GM19099 (cell line): ENCODE measurements around the gene CARD18.

ENCODE experiments used
- POLR2A ChIP-seq: IDR thresholded peaks from 3 replicates; pipeline ENCODE4 v1.6.1; 2011; ENCODE audit warnings: low read depth; ENCODE audit not compliant: insufficient read length; ENCODE audit errors: extremely low read depth

The CARD18 gene

DNA sequence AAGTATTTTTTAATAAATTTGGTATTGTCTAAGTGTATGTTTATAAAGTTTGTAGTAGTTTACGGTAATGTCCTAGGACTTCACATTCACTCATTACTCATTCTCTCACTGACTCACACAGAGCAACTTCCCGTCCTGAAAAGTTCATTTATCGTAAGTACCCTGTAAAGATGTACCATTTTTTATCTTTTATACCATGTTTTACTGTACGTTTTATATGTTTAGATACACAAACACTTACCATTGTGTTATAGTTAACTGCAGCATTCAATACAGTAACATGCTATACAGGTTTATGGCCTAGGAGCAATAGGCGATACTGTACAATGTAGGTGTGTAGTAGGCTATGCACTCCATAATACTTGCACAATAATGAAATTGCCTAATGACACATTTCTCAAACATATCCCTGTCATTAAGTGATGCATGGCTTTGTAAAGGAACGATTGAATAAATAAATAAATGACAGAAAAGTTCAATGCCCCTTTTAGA is 12.5 kb upstream of the CARD18 start:
- TF ChIP-seq POLR2A = no peak

DNA sequence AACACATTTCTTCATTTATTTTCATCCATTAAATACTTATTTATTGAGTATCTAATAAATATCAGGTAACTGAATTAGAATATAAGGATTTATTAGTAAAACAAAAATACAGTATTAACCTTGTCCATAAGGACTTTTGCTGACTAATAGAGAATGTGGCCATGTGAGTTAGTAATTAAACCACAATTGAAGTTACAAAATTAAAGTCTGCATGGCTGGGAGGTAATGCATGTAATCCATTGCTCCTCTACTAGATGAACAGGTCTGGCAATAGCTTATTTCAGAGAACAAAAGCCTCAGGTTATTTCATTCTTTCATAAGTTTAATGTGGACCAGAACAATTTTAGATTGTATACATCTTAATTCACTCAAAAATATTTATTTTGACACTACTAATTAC is 9.9 kb upstream of the CARD18 start:
- no peak for TF ChIP-seq POLR2A

DNA sequence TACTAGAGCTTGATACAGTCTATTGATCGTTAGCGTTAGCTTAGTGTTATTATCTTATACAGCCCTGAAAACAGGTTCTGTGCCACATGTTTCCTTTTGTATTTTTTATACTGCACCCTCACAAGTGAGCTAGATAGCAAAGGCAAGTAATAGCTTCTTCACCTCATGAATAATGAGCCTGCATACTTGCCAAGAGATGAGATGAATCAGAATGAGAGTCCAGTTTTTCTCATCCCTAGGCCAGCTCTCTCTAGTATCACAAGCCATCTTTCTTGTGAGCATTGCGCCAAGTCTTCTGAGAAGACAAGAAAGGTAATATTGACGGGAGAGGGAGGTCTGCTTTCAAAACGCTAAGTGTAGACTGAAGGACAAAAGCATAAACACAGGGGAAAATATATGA is 8.7 kb upstream of the CARD18 start:
- no peak for TF ChIP-seq POLR2A

DNA sequence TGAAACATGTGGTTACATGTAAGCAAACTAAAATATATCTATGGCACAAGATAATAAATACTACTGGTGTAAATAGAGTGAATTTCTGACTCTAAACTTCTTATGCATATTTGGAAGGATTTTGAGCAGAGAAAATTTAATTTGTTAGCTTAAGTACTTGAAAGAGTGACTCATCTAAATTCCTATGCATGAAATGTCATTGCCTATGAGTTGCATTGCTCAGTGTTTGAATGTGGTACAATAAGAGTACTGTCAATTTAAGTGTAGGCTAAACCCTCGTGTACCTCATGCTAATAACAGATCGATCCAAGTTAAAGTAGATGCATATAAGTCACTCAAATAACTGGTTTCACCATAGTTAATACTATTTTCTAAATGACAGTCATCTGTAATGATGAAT is 5.3 kb upstream of the CARD18 start:
- TF ChIP-seq POLR2A = no peak

DNA sequence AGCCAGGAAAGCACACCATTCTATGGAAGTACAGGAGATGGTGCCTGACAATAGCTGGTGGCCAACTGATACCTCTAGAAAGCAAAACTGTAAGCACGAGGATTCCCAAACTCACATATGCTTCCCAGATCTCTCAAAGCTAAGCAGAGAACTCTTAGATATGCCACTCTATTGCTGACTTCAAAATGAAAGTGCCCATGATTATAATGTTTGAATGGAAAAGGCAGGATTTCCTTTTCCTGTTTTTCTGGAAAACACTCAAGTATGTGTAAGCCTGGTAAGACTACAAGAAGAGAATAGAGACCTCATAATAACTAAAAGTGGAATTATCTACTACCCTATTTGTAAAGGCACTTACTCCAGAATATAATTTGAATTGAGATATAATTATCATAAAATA is 2.6 kb upstream of the CARD18 start:
- TF ChIP-seq POLR2A = no peak

DNA sequence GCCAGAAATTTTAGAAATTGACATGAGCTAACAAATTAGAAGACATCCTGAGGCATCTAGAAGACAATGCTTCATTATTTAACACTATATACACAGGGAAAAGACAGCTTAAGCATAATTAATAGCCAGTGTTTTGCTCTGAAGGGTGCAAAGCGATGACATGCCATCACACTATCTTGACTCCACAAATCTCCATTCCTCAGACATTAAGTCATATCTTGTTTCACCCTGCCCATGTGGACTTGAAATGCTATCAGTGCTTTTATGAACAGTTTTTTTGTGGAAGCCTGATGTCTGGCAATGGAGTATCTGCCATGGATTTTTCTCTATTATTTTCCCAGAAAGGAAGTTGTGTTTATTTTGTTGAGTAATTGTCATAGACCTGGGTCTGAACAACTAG is 2.3 kb downstream of the CARD18 start:
- TF ChIP-seq POLR2A = no peak

DNA sequence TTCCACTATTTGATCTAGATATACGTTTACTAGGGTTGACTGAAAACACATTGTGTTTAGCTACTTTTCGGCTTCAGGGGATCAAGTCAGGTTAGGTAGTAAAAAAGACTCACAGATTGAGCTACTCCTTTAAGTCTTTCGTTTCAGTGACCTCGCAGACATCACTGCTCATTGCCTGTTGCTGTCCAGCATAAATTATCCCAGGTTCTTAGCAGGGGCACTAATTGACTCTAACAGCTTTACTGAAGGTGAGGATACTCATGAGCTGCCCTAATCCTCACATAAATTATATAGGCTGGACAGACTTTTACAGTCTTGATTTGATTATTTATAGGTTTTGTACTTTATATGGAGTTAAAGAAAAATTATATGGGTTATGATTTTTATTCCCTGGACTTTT is 3.7 kb downstream of the CARD18 start:
- no peak for TF ChIP-seq POLR2A

DNA sequence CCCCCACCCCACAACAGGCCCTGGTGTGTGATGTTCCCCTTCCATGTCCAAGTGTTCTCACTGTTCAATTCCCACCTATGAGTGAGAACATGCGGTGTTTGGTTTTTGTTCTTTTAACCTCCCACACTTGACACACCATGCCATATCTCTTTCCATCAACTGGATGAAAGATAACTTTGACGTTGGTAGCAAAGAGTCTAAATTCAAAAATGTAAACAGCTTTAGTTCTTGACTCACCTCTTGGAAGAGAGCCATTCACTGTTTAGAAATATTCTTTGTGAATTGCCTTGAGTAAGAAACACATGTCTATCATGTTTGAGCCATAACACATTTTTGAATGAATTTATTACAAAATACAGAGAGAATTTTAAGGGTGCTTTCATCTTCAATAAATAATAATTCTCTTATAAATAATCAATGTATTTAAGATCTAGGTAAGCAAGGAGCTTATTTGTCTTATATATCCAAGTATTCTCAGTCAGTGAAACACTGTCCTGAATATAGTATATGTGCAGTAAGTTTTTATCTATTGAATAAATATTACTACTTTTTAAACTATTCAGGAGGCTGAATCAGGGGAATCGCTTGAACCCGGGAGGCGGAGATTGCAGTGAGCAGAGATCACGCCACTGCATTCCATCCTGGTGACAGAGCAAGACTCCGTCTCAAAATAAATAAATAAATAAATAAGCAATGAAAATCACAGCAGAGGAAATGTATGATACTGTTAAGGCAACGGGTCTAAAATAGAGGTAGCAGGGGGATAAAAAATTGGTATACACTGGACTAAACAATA is 6.7 kb downstream of the CARD18 start:
- TF ChIP-seq POLR2A = no peak

DNA sequence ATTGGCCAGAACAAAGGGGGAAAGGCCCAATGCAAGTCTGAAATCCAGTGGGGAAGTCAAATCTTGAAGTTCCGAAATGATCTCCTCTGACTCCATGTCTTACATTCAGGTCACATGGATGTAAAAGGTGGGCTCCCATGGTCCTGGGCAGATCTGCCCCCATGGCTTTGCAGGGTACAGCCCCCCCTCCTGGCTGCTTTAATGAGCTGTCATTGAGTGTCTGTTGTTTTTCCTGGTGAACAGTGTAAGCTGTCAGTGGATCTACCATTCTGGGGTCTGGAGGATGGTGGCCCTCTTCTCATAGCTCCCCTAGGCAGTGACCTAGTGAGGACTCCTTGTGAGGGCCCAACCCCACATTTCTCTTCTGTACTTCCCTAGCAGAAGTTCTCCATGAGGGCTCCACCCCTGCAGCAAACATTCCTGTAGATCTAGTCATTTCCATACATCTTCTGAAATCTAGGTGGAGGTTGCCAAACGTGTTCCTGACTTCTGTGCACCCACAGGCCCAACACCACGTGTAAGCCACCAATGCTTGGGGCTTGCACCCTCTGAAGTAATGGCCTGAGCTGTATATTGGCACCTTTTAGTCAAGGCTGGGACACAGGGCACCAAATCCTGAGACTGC is 9.3 kb downstream of the CARD18 start:
- TF ChIP-seq POLR2A = no peak

DNA sequence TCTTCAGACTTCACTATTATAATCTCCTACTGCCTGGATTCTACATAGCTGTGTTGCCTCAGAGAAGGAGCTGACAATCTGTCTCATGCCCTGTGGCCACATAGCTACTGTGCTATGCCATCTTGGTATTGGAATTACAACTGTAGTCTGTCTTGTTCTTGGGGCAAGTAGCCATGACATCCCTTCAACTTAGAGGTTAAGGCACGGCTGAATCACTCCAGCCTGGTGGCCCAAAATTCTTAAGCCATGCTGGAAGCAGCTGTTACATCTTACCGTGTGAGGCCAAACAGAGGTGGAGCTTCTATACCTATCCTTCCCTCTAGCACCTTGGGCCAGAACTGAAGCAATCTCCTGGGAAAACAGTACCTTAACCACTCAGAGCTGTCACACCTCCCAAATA is 14.8 kb downstream of the CARD18 start:
- TF ChIP-seq POLR2A = no peak

DNA sequence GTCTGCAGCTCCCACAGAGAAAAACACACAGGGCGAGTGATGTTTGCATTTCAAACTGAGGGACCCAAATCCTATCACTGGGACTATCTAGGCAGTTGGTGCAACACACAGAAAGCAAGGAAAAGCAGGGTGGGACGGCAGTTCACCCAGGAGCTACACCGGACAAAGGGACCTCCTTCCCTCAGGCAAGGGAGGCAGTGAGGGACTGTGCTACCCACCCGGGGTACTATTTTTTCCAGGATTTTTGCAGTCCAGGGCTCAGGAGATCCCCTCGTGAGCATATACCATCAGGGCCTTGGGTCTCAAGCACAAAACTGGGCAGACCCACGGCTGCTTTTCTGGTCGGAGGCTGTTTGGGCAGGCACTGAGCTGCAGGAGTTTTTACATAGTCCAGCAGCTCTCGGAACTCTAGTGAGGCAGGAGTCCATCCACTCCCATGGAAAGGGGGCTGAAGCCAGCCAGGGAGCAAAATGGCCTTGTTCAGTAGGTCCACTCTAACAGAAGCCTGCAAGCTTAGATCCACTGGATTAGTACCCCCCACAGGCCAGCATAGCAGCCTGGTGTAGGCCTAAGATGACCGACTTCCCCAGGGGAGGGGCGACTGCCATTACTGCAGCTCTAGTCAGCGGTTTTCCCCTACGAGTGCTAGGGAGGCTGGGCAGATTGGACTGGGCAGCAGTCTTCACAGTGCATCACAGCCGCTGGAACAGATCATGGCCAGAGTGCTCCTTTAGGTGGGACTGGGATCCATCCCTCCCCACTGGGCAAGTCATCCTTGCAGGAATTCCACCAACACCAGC is 28.2 kb downstream of the CARD18 start:
- TF ChIP-seq POLR2A = no peak

DNA sequence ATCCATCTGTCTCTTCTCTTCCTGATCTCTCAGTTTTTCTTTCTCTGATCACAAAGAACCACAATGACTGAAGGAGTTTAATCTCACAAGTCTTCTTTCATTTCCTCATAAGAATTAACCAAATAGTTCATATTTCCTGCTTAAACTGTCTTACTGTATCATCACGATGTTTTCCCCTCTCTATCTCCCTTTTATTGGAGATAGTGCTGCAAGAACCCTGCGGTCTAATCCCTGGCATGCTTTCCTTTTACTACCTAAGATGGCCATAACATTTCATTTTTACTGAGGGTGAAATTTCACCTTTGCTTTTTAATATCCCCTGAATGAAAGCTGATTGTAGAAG is 28.9 kb downstream of the CARD18 start:
- no peak for TF ChIP-seq POLR2A

DNA sequence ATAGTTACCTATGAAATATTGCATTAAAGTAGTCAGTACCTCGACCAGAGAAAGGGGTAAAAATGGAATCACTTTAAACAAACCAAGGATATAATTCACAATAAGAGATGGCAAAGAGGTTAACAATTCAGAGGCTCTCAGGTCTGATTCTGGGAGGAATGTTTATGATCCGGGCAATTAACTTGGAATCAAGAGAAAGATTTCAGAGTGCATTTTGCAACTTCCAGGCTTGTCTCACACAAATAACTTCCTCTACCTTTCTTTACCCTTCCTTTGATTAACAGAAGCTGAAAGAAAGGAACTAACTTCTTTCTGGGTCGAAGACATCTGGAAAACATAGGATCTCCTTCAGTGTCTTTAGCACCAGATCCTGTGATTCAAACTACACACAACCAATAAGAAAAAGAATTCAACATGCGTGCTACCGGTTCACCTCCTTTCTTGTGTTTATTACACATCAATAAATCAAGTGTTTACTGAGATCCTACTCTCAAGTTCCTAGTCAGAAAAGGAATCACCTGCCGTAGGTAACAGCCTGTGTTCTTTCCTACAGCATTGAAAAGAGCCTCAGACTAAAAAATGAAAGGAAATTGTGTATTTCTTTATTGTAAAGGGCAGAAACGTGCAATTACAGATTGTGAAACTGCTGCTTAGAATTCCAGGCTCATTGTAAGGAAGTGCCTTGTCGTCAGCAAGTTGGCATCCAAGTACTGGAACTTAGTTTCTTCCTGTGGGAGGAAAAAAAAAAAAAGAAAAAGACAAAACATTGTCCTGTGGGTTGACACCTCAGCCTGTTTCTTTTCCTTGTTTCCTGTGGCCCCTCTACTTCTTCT is 29.5 kb downstream of the CARD18 start:
- TF ChIP-seq POLR2A = no peak

DNA sequence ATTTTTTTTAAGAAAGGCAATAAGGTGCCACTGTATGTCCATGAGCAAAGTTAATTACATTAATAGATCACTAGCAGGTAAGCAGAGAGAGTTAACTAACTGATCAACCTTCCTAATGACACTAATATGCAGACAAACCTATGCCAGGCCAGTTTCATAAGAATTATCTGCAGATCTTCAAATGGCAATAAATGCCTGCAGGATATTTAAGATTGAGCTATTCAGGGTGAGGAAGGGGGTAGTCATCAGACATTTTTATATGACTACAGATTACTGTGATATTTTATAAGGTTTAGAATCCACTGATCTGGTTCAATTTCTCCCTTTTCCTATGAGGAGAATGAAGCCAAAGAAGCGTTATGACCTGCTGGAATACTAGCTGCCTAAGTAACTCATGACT is 30.2 kb downstream of the CARD18 start:
- no peak for TF ChIP-seq POLR2A

DNA sequence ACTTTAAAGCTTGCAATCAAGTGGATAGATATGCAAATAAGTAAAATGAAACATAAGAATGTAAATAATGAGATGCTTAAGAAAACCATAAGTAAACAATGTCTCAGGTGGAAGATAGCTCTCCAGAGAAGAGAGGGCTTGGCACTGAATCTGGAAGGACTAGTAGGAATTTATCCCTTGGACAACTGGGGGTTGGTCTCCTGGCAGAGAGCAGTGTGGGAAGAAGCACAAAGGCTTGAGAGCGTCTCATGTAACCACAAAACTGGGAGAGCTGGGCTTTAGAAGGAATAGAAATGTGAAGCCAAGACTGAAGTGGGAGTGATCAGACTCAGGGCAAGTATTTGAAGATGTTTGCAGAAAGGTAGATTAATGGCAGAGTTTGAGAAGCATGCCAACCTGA is 31.3 kb downstream of the CARD18 start:
- no peak for TF ChIP-seq POLR2A
